ENCODE results near the gene ABTB2.

ABTB2 gene

GRCh38 chr11:34149274-34149673 lies 208.5 kb downstream of the ABTB2 start:
- no peak for TF ChIP-seq CTCF (IDR thresholded peaks at IDR 0.05; ENCODE audit: low read depth, low read length, missing control alignments)
- DNase-seq (ENCODE audit: extremely low read depth, low read depth) = no peak
- no peak overlapping the region for H3K4me3 ChIP-seq (replicated peaks; ENCODE audit: low read depth, low read length)

GRCh38 chr11:34148504-34149165 lies 209.2 kb downstream of the ABTB2 start:
- no peak for TF ChIP-seq CTCF (IDR thresholded peaks at IDR 0.05; ENCODE audit: low read depth, low read length, missing control alignments)

GRCh38 chr11:34147581-34147980 lies 210.2 kb downstream of the ABTB2 start:
- no peak overlapping the region for H3K4me3 ChIP-seq (replicated peaks; ENCODE audit: low read depth, low read length)

More at GRCh38 chr11:34148504-34149165, 209.2 kb downstream of the ABTB2 start:
- DNase-seq (ENCODE audit: extremely low read depth, low read depth) = no peak
- H3K4me3 ChIP-seq (replicated peaks; ENCODE audit: low read depth, low read length) = no peak overlapping the region

GRCh38 chr11:34146866-34147265 lies 210.9 kb downstream of the ABTB2 start:
- DNase-seq (ENCODE audit: extremely low read depth, low read depth) = no peak
- TF ChIP-seq CTCF (IDR thresholded peaks at IDR 0.05; ENCODE audit: low read depth, low read length, missing control alignments) = no peak
- H3K4me3 ChIP-seq (replicated peaks; ENCODE audit: low read depth, low read length) = no peak overlapping the region

More at GRCh38 chr11:34147581-34147980, 210.2 kb downstream of the ABTB2 start:
- TF ChIP-seq CTCF (IDR thresholded peaks at IDR 0.05; ENCODE audit: low read depth, low read length, missing control alignments) = no peak
- DNase-seq (ENCODE audit: extremely low read depth, low read depth) = no peak

- H3K4me3 ChIP-seq (replicated peaks; ENCODE audit: low read depth, low read length) = no peak overlapping the region
- no peak for DNase-seq (ENCODE audit: extremely low read depth, low read depth)
- TF ChIP-seq CTCF (IDR thresholded peaks at IDR 0.05; ENCODE audit: low read depth, low read length, missing control alignments) = no peak
Measured at GRCh38 chr11:34146411-34146810, 211.4 kb downstream of the ABTB2 start.

- no peak for TF ChIP-seq CTCF (IDR thresholded peaks at IDR 0.05; ENCODE audit: low read depth, low read length, missing control alignments)
- no peak overlapping the region for H3K4me3 ChIP-seq (replicated peaks; ENCODE audit: low read depth, low read length)
- no peak for DNase-seq (ENCODE audit: extremely low read depth, low read depth)
Measured at GRCh38 chr11:34145847-34146381, 211.9 kb downstream of the ABTB2 start.

Data from HFF-Myc (cell line).